Stimulated activated effector memory CD8-positive, alpha-beta T cell treated with anti-CD3 and anti-CD28 coated beads, Interleukin-12 subunit alpha, Interleukin-12 subunit beta, amount 100 ng/mL, for 72 hours (primary cell): Measurements from ENCODE around the gene GATA2.

ENCODE experiments used
- ATAC-seq: fragments of 150-1000 bp; cut with Tn5 transposase; 2 replicates; pipeline ENCODE4 v1.10.0; 2021
- DNase-seq, 2 donors: peaks; one replicate each; pipeline ENCODE4 v3.0.0; 2021 to 2022; ENCODE audit warnings: low spot score in 2 of 2
- H3K27ac Mint-ChIP-seq: one replicate; pipeline ENCODE4 v1.8.0; 2022; ENCODE audit warnings: mild to moderate bottlenecking, mixed read lengths
- H3K36me3 Mint-ChIP-seq: one replicate; pipeline ENCODE4 v1.8.0; 2022; ENCODE audit warnings: mild to moderate bottlenecking, mixed read lengths
- H3K4me1 Mint-ChIP-seq: one replicate; pipeline ENCODE4 v1.8.0; 2022; ENCODE audit warnings: mixed read lengths
- H3K4me3 Mint-ChIP-seq: one replicate; pipeline ENCODE4 v1.8.0; 2022; ENCODE audit warnings: mild to moderate bottlenecking, mixed read lengths
- H3K9me3 Mint-ChIP-seq: one replicate; pipeline ENCODE4 v1.8.0; 2022; ENCODE audit warnings: mixed read lengths

Gene GATA2

GRCh38 chr3:128448491-128448890 is 44.5 kb downstream of the GATA2 start:
- DNase-seq = peak in 1 of 2 donors; percentile 57
- ATAC-seq = peak; percentile 8
- Mint-ChIP-seq H3K9me3 (peaks cover 13% of the 10 kb centered on the region), H3K27ac (peak overlapping the region; percentile 84), H3K36me3 (peaks cover 5% of the 10 kb centered on the region), H3K4me1 (peaks cover 38% of the 10 kb centered on the region), H3K4me3 (peak overlapping the region; percentile 47)

DNA sequence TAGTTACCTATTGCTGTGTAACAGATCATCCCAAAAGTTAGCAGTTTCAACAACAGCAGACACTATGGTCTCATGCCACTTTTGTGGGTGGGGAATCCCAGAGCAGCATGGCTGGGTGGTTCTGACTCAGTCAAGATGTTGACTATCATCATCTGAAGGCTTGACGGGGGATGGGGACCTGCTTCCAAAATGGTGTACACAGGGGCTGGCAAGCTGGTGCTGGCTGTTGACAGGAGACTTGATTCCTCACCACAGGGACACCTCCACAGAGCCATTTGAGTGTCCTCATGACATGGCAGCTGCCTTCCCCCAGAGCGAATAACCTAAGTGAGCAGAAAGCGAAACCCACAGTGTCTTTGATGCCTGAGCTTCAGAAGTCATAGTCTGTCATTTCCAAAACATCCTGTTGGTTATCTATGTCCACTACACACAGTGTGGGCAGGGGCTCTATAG is 45.4 kb downstream of the GATA2 start:
- H3K4me1 Mint-ChIP-seq = peaks cover 38% of the 10 kb centered on the region
- H3K27ac Mint-ChIP-seq = peak overlapping the region; percentile 84
- H3K9me3 Mint-ChIP-seq = peaks cover 13% of the 10 kb centered on the region
- peaks cover 5% of the 10 kb centered on the region for H3K36me3 Mint-ChIP-seq
- H3K4me3 Mint-ChIP-seq = peak overlapping the region; percentile 47
- peak; percentile 91 for ATAC-seq
- peak; percentile 27 to 84 for DNase-seq

GRCh38 chr3:128446821-128447220 is 46.2 kb downstream of the GATA2 start:
- no peak for DNase-seq
- Mint-ChIP-seq H3K4me1 (peaks cover 38% of the 10 kb centered on the region), H3K4me3 (peak overlapping the region; percentile 47), H3K27ac (peak overlapping the region; percentile 84), H3K36me3 (peaks cover 5% of the 10 kb centered on the region), H3K9me3 (peaks cover 13% of the 10 kb centered on the region)
- ATAC-seq = no peak

DNA sequence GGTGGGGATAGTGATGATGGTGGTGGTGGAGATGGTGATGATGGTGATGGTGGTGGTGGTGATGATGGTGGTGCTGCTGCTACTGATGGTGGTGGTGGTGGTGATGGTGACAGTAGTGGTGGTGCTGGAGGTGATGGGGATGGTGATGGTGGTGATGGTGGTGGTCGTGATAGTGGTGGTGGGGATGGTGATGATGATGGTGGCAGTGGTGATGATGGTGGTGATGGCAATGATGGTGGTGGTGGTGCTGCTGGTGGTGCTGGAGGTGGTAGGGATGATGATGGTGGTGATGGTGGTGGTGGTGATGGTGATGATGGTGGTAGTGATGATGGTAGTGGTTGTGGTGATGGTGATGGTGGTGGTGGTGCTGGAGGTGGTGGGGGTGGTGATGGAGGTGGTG is 47.6 kb downstream of the GATA2 start:
- H3K27ac Mint-ChIP-seq = no peak overlapping the region

DNA sequence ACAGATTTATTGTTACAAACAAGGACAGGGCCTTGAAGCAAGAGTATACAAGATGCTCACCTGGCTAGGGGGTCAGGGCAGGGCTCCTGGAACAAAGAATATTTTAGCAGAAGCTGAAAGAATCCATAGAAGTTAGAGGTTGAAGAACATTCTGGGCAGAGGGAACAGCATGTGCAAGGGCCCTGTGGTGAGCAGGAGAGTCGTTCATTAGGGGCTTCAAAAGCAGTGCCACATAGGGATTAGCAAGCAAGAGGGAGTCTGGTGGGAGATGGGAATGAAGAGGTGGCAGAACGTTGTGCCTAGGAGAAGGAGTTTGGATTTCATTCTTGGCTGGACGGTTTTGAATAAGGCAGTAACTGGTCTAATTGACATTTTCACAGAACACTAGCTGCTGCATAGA is 49.2 kb downstream of the GATA2 start:
- no peak overlapping the region for H3K27ac Mint-ChIP-seq
- H3K9me3 Mint-ChIP-seq = peaks cover 8% of the 10 kb centered on the region
- H3K4me1 Mint-ChIP-seq = peaks cover 19% of the 10 kb centered on the region
- ATAC-seq = no peak
- no peak overlapping the region for H3K4me3 Mint-ChIP-seq
- no peaks in the 10 kb centered on the region for H3K36me3 Mint-ChIP-seq
- no peak for DNase-seq

More for the DNA sequence above, 47.6 kb downstream of the GATA2 start:
- Mint-ChIP-seq H3K4me1 (peaks cover 31% of the 10 kb centered on the region), H3K4me3 (no peak overlapping the region), H3K9me3 (peaks cover 9% of the 10 kb centered on the region), H3K36me3 (no peaks in the 10 kb centered on the region)
- DNase-seq (no peak), ATAC-seq (no peak)

GRCh38 chr3:128442949-128443348 is 50.1 kb downstream of the GATA2 start:
- no peak for DNase-seq
- H3K9me3 Mint-ChIP-seq = peaks cover 4% of the 10 kb centered on the region
- peaks cover 11% of the 10 kb centered on the region for H3K4me1 Mint-ChIP-seq
- no peak overlapping the region for H3K4me3 Mint-ChIP-seq
- H3K36me3 Mint-ChIP-seq = no peaks in the 10 kb centered on the region
- no peak overlapping the region for H3K27ac Mint-ChIP-seq
- no peak for ATAC-seq

DNA sequence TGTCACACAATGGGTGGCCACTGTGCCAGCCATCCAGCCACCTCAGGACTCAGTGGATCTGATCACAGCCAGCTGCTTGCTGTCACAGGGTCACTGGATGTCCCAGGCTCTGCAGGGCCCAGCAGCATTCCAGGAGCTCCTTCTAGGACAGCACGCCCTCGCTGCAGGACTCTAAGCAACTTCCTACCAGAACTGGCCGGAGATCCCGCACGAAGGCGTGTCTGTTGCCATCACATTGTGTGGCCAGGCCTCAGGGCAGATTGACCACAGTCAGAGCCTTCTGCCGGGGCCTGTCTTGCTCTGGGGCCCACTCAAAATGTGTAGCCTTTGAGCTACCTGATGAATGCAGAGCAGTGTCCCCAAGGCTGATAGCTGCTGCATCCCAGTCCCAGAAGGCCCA is 50.9 kb downstream of the GATA2 start:
- Mint-ChIP-seq H3K27ac (no peak overlapping the region), H3K36me3 (no peaks in the 10 kb centered on the region), H3K9me3 (peaks cover under 1% of the 10 kb centered on the region), H3K4me3 (no peak overlapping the region), H3K4me1 (peaks cover 3% of the 10 kb centered on the region)
- no peak for ATAC-seq
- DNase-seq = no peak

- no peak for DNase-seq
- H3K36me3 Mint-ChIP-seq = no peaks in the 10 kb centered on the region
- H3K4me1 Mint-ChIP-seq = no peaks in the 10 kb centered on the region
- no peak overlapping the region for H3K4me3 Mint-ChIP-seq
- no peak for ATAC-seq
- no peaks in the 10 kb centered on the region for H3K9me3 Mint-ChIP-seq
- no peak overlapping the region for H3K27ac Mint-ChIP-seq
Observed at GRCh38 chr3:128439226-128439625, 53.8 kb downstream of the GATA2 start.

- H3K4me3 Mint-ChIP-seq = no peak overlapping the region
- no peaks in the 10 kb centered on the region for H3K36me3 Mint-ChIP-seq
- H3K9me3 Mint-ChIP-seq = no peaks in the 10 kb centered on the region
- H3K4me1 Mint-ChIP-seq = no peaks in the 10 kb centered on the region
- DNase-seq (no peak), ATAC-seq (no peak)
- no peak overlapping the region for H3K27ac Mint-ChIP-seq
Observed at GRCh38 chr3:128438488-128439072, 54.4 kb downstream of the GATA2 start.

DNA sequence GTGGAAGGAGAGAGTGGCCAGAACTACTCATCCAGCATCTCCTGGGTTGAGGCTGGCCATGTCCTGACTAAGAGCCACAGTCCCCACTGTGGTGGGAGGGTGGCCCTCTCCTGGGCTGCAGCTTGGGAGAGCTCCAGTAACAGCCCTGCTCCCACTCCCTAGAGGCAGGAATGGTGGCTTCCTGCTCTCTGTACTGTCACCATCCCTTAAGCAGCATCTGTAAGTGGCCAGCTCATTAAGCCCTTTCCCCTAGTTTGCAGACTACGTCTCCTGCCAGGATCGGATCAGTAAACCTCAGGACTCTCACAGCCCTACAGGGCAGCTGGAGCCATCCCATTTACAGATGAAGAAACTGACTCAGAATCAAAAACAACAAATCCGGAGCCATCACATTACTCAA is 56.8 kb downstream of the GATA2 start:
- Mint-ChIP-seq H3K9me3 (no peaks in the 10 kb centered on the region), H3K36me3 (peaks cover 8% of the 10 kb centered on the region), H3K4me3 (no peak overlapping the region), H3K27ac (no peak overlapping the region), H3K4me1 (peaks cover 11% of the 10 kb centered on the region)
- no peak for ATAC-seq
- no peak for DNase-seq

- Mint-ChIP-seq H3K4me1 (peaks cover 11% of the 10 kb centered on the region), H3K9me3 (no peaks in the 10 kb centered on the region), H3K27ac (no peak overlapping the region), H3K36me3 (peaks cover 8% of the 10 kb centered on the region), H3K4me3 (no peak overlapping the region)
- no peak for ATAC-seq
- no peak for DNase-seq
Observed at GRCh38 chr3:128435561-128435960, 57.4 kb downstream of the GATA2 start.

DNA sequence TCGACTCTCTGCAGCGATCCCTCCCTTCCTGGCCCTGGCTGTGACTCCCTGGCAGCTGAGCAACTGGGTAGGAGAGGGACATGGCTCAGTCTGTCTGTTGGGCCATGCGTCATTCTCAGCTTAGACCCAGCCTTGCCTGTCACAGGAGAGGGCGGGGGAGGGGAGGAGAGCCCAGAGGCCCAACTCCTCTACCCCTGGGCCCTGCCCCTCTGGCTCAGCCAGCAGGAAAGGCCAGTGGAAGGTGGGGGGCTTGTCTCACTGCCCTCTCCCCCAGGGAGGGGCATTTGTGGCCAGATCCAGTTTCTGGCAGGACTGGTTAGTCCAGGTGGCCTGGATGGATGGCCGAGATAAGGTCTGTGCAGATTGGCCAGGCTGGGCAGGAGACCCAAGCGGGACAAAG is 57.9 kb downstream of the GATA2 start:
- H3K4me3 Mint-ChIP-seq = no peak overlapping the region
- peaks cover 8% of the 10 kb centered on the region for H3K36me3 Mint-ChIP-seq
- ATAC-seq (no peak), DNase-seq (no peak)
- no peaks in the 10 kb centered on the region for H3K9me3 Mint-ChIP-seq
- no peak overlapping the region for H3K27ac Mint-ChIP-seq
- H3K4me1 Mint-ChIP-seq = peaks cover 11% of the 10 kb centered on the region

- ATAC-seq (no peak), DNase-seq (no peak)
- peaks cover 11% of the 10 kb centered on the region for H3K4me1 Mint-ChIP-seq
- no peak overlapping the region for H3K4me3 Mint-ChIP-seq
- H3K36me3 Mint-ChIP-seq = peaks cover 8% of the 10 kb centered on the region
- no peaks in the 10 kb centered on the region for H3K9me3 Mint-ChIP-seq
- no peak overlapping the region for H3K27ac Mint-ChIP-seq
Observed at GRCh38 chr3:128434524-128434923, 58.5 kb downstream of the GATA2 start.

DNA sequence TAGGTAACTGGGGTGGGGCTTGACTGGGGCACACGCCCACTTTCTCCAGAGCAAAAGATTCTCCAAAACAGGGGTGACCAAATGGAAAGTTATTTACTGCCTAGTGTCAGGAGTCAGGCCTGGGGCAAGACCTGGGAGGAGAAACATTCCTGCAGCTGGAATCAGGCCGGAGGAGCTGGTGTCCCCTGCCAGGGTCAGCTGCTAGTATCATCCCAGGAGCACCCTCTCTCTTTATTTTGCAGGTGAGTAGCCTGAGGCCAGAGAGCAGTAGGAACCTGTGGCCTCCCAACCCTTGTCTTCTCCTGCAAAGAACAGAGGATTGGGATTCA is 59.2 kb downstream of the GATA2 start:
- H3K4me1 Mint-ChIP-seq = peaks cover 11% of the 10 kb centered on the region
- no peaks in the 10 kb centered on the region for H3K9me3 Mint-ChIP-seq
- ATAC-seq = no peak
- DNase-seq = no peak
- H3K4me3 Mint-ChIP-seq = no peak overlapping the region
- H3K36me3 Mint-ChIP-seq = peaks cover 8% of the 10 kb centered on the region
- H3K27ac Mint-ChIP-seq = no peak overlapping the region

DNA sequence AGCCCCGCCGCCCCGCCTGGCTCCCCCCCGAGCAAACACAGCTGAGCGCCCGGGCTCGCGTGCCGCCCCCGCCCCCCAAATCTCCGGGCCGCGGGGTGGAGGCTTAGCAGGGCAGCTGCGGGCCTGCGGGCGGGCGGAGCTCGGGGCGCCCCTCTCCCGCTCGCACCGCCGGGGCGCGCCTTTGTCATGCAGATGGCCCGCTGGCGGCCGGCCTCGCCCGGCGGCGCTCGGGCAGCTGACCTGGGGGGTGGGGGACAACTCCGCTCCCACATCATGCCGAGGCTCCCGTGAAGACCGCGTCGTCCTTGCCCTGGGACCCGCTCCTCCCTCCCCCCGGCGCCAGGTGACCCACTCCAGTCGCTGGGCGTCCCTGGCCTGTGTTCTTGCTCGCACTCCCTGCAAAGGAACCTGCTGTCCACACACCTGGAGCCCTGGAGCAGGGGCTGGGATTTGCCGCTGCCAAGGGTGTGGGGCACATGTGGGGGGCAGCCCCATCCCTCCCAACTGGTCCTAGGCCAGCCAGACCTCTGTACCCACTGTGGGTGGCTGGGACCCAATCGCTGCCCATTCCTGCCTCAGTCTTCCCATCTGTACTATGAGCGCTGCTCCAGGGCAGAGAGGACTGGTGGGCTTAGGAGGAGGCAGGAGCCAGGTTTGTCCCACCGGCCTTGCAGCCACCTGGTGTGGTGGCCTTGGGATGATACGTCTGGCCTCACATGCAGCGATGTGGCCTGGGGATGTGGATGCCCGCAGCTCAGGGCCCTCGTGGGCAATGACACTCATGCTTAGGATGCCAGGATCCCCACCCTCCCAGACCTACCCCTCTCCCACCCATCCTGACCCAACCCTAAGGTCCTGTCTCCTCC is 59.8 kb downstream of the GATA2 start:
- no peak for DNase-seq
- H3K4me3 Mint-ChIP-seq = no peak overlapping the region

DNA sequence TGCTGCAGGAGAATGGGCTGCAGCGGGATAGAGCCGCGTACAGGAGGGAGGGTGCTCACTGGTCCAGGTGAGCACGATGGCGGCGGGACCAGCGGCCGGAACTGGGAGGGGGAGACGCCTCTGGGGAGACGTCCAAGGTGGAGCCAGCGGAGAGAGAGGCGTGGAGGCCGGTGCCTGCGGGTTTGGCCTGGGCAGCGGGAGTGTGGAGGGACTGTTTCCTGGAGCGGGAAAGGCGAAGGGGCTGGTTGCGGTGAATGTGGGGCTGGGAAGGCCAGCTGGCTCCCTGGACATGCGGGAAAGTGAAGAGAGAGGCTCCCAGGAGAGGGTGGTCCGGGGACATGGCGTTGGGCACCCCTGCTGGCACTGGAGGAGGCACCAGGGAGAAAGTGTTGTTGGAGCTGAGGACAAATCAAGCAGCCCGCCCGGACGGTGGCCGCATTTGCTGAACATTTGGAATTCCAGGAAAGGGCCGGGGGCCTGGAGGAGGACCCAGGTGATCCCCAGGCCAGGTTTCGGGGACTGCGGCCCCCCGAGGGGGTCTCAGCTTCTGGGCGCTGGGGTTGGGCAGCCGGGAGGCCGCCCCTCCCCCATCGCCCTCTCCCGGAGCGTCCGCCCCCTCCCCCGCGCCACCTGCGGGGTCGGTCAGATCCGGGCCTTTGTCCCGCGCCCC is 60.6 kb downstream of the GATA2 start:
- H3K4me1 Mint-ChIP-seq = peaks cover 11% of the 10 kb centered on the region
- H3K36me3 Mint-ChIP-seq = peaks cover 8% of the 10 kb centered on the region
- ATAC-seq = no peak
- peak overlapping the region; percentile 32 for H3K4me3 Mint-ChIP-seq
- no peaks in the 10 kb centered on the region for H3K9me3 Mint-ChIP-seq
- no peak overlapping the region for H3K27ac Mint-ChIP-seq
- DNase-seq = no peak

More for the DNA sequence above, 59.8 kb downstream of the GATA2 start:
- Mint-ChIP-seq H3K36me3 (peaks cover 8% of the 10 kb centered on the region), H3K9me3 (no peaks in the 10 kb centered on the region), H3K27ac (no peak overlapping the region), H3K4me1 (peaks cover 11% of the 10 kb centered on the region)
- no peak for ATAC-seq
